Effector memory CD8-positive, alpha-beta T cell (primary cell): ENCODE measurements around the gene SAP30L.

Experiments used
- ATAC-seq: fragments of 150-1000 bp; cut with Tn5 transposase; replicated peaks from 2 replicates; pipeline ENCODE4 v1.10.0; 2021; ENCODE audit warnings: mild to moderate bottlenecking, moderate library complexity
- DNase-seq, 3 experiments: peaks; one replicate each; pipeline ENCODE4 v3.0.0; 2021
- H3K27ac Mint-ChIP-seq, 2 donors: one replicate each; pipeline ENCODE4 v1.8.0; 2022; ENCODE audit warnings: mild to moderate bottlenecking in 2 of 2, mixed read lengths in 2 of 2, moderate library complexity in 2 of 2
- H3K27me3 Mint-ChIP-seq, 2 donors: one replicate each; pipeline ENCODE4 v1.8.0; 2022; ENCODE audit warnings: mixed read lengths in 2 of 2
- H3K36me3 Mint-ChIP-seq: one replicate; pipeline ENCODE4 v1.8.0; 2022; ENCODE audit warnings: mild to moderate bottlenecking, moderate library complexity, mixed read lengths; ENCODE audit not compliant: insufficient read depth
- H3K4me1 Mint-ChIP-seq, 2 donors: one replicate each; pipeline ENCODE4 v1.8.0; 2022; ENCODE audit warnings: low read depth in 2 of 2, mixed read lengths in 2 of 2
- H3K4me3 Mint-ChIP-seq, 2 donors: one replicate each; pipeline ENCODE4 v1.8.0; 2022; ENCODE audit warnings: mild to moderate bottlenecking in 2 of 2, mixed read lengths in 2 of 2, moderate library complexity in 2 of 2
- H3K9me3 Mint-ChIP-seq, 2 donors: one replicate each; pipeline ENCODE4 v1.8.0; 2022; ENCODE audit warnings: mixed read lengths in 2 of 2

SAP30L gene

DNA sequence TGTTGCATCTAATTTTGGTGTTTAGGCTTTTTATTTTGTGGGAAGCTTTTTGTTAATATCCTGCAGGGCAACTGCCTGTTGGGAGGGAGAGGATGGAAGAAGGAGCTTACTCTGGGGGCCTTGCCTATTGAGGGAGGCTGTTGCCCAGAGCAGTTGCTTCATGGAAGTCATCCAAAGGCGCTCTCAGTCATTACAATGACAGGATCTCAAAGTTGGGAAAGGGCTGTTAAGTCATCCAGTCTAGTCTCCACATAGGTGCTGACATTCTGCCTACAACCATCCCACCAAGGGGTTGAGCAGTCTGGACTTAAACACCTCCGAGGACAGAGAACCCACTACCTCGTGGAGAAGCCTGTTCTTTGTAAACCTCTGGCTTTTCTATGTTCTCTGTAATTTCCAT, 13.2 kb downstream of the SAP30L start:
- ATAC-seq: no peak
- H3K36me3 Mint-ChIP-seq: peaks cover 41% of the 10 kb centered on the region
- H3K9me3 Mint-ChIP-seq: no peaks in the 10 kb centered on the region

DNA sequence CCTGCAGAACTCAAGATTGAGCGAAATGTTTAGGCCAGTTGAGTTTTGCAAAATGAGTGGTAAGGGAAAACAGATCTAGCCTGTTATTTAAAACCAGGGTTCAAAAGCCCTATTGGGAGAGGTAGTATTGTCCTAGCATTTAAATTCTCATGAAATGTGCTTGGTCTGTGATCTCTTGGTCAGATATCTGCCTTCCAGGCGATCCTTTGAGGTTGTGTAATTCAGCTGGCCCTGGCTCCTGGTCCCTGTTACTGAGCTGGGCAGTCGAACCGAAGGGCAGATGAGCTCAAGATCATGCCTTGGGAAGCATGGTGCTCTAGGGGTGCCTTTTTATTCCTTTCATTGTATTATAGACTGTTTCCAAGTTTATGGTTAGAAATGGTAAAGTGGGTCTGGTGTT, 14.4 kb downstream of the SAP30L start:
- H3K9me3 Mint-ChIP-seq: no peaks in the 10 kb centered on the region
- H3K36me3 Mint-ChIP-seq: peaks cover 30% of the 10 kb centered on the region
- no peaks in the 10 kb centered on the region for H3K4me1 Mint-ChIP-seq
- no peaks in the 10 kb centered on the region for H3K27me3 Mint-ChIP-seq
- H3K27ac Mint-ChIP-seq: no peak overlapping the region
- no peak overlapping the region for H3K4me3 Mint-ChIP-seq
- DNase-seq (no peak), ATAC-seq (no peak)

More for the DNA sequence above, 13.2 kb downstream of the SAP30L start:
- Mint-ChIP-seq H3K27ac (no peak overlapping the region), H3K4me3 (no peak overlapping the region), H3K27me3 (no peaks in the 10 kb centered on the region), H3K4me1 (no peaks in the 10 kb centered on the region)
- no peak for DNase-seq

DNA sequence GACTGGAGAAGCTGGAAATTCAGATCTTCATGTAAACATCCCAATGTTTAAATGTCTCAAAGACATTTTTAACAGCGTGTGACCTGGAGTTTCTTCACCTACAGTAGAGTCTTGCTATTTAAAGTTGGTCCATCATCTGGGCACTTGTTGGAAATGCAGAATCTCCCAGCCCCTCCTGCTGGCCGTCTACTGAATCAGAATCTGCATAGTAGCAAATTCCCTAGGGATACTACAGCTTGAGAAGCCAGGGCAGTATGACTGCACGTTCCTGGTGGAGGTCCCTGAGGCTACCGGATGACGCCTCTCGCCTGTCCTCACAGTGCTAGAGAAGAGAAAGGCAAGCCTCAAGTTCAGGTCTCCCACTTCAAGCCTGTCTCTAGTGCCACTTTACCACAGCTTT, 15.7 kb downstream of the SAP30L start:
- Mint-ChIP-seq H3K4me1 (no peaks in the 10 kb centered on the region), H3K4me3 (no peak overlapping the region), H3K27ac (no peak overlapping the region), H3K9me3 (no peaks in the 10 kb centered on the region), H3K36me3 (peaks cover 18% of the 10 kb centered on the region), H3K27me3 (no peaks in the 10 kb centered on the region)
- ATAC-seq: no peak
- no peak for DNase-seq

GRCh38 chr5:154464438-154464837, 18.6 kb downstream of the SAP30L start:
- no peak for ATAC-seq
- Mint-ChIP-seq H3K4me1 (peaks cover 0 to 1% of the 10 kb centered on the region in 2 donors), H3K27me3 (peaks cover 14 to 25% of the 10 kb centered on the region in 2 donors), H3K9me3 (no peaks in the 10 kb centered on the region), H3K27ac (no peak overlapping the region), H3K36me3 (peaks cover 7% of the 10 kb centered on the region), H3K4me3 (no peak overlapping the region)
- no peak for DNase-seq

- Mint-ChIP-seq H3K27ac (no peak overlapping the region), H3K4me3 (no peak overlapping the region), H3K4me1 (peaks cover 0 to 1% of the 10 kb centered on the region in 2 donors), H3K36me3 (peaks cover 7% of the 10 kb centered on the region), H3K9me3 (no peaks in the 10 kb centered on the region), H3K27me3 (peaks cover 18 to 32% of the 10 kb centered on the region in 2 donors)
- DNase-seq (no peak), ATAC-seq (no peak)
Measured at GRCh38 chr5:154465169-154465568, 19.4 kb downstream of the SAP30L start.

- H3K4me3 Mint-ChIP-seq: no peak overlapping the region
- no peak for DNase-seq
- H3K4me1 Mint-ChIP-seq: peaks cover 1 to 7% of the 10 kb centered on the region in 2 donors
Measured at GRCh38 chr5:154466147-154466546, 20.4 kb downstream of the SAP30L start.

GRCh38 chr5:154466671-154467070, 20.9 kb downstream of the SAP30L start:
- ATAC-seq: no peak
- peaks cover 7% of the 10 kb centered on the region for H3K36me3 Mint-ChIP-seq

More at GRCh38 chr5:154466147-154466546, 20.4 kb downstream of the SAP30L start:
- H3K9me3 Mint-ChIP-seq: no peaks in the 10 kb centered on the region
- H3K36me3 Mint-ChIP-seq: peaks cover 7% of the 10 kb centered on the region
- H3K27me3 Mint-ChIP-seq: peaks cover 28 to 42% of the 10 kb centered on the region in 2 donors
- H3K27ac Mint-ChIP-seq: no peak overlapping the region
- ATAC-seq: no peak

GRCh38 chr5:154467655-154468354, 22.0 kb downstream of the SAP30L start:
- Mint-ChIP-seq H3K36me3 (peaks cover 2% of the 10 kb centered on the region), H3K27ac (no peak overlapping the region), H3K9me3 (no peaks in the 10 kb centered on the region), H3K4me1 (peaks cover 3 to 7% of the 10 kb centered on the region in 2 donors), H3K27me3 (peaks cover 41 to 57% of the 10 kb centered on the region in 2 donors), H3K4me3 (no peak overlapping the region)
- peak; percentile 95 for ATAC-seq
- peak; percentile 65 to 73 (median 67) for DNase-seq

More at GRCh38 chr5:154466671-154467070, 20.9 kb downstream of the SAP30L start:
- H3K4me1 Mint-ChIP-seq: peaks cover 1 to 7% of the 10 kb centered on the region in 2 donors
- no peak overlapping the region for H3K4me3 Mint-ChIP-seq
- H3K9me3 Mint-ChIP-seq: no peaks in the 10 kb centered on the region
- DNase-seq: no peak
- no peak overlapping the region for H3K27ac Mint-ChIP-seq
- peaks cover 33 to 47% of the 10 kb centered on the region in 2 donors for H3K27me3 Mint-ChIP-seq

GRCh38 chr5:154470137-154470536, 24.3 kb downstream of the SAP30L start:
- no peak for ATAC-seq
- peaks cover 2% of the 10 kb centered on the region for H3K36me3 Mint-ChIP-seq

GRCh38 chr5:154470947-154471870, 25.4 kb downstream of the SAP30L start:
- H3K27me3 Mint-ChIP-seq: peaks cover 74 to 91% of the 10 kb centered on the region in 2 donors
- peaks cover 5% of the 10 kb centered on the region for H3K36me3 Mint-ChIP-seq
- no peaks in the 10 kb centered on the region for H3K9me3 Mint-ChIP-seq
- H3K27ac Mint-ChIP-seq: no peak overlapping the region
- peaks cover 29 to 34% of the 10 kb centered on the region in 2 donors for H3K4me1 Mint-ChIP-seq
- no peak for DNase-seq
- no peak overlapping the region for H3K4me3 Mint-ChIP-seq
- ATAC-seq: no peak

More at GRCh38 chr5:154470137-154470536, 24.3 kb downstream of the SAP30L start:
- no peak for DNase-seq
- Mint-ChIP-seq H3K27me3 (peaks cover 64 to 80% of the 10 kb centered on the region in 2 donors), H3K9me3 (no peaks in the 10 kb centered on the region), H3K4me1 (peaks cover 22 to 25% of the 10 kb centered on the region in 2 donors), H3K4me3 (no peak overlapping the region), H3K27ac (no peak overlapping the region)

DNA sequence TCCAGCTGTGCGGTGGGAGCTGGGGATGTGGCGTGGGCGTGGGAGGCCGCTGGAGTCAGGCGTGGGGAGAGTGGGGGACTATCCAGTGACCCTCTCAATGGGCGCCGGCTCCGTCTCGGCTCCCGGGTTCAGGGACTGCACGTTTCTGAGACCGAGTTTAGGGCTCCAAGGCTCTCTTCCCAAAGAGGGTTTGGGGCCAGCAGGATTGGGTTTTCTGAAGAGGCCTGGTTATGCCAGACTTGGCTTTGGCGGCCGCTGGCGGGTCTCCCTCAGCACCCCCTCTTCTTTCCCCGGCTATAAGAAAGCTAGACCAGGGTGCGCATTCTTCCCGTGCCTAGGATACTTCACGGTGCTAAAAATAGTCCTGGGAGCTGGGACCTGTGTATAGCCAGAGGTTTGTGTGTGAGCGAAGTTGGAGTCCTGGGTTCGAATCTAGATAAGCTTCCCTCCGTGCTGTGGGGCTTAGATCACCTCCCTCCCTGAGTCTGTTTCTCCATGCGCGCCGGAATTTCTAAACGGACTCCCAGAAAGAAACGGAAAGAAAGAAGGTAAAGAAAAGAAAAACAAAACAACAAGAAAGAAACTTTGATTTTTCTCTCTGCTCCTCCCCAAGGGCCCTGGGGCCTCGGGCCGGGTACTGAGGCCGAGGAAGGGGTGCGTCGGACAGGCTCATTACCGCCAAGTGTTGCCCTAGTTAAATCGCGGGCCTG, 27.2 kb downstream of the SAP30L start:
- no peak for DNase-seq

GRCh38 chr5:154473581-154474283, 27.9 kb downstream of the SAP30L start:
- Mint-ChIP-seq H3K27ac (no peak overlapping the region), H3K9me3 (no peaks in the 10 kb centered on the region), H3K36me3 (peaks cover 8% of the 10 kb centered on the region), H3K27me3 (peaks cover 82 to 94% of the 10 kb centered on the region in 2 donors), H3K4me1 (peaks cover 35 to 44% of the 10 kb centered on the region in 2 donors), H3K4me3 (peak overlapping the region; percentile 60 to 69)
- ATAC-seq (peak; percentile 3), DNase-seq (no peak)

More for the DNA sequence above, 27.2 kb downstream of the SAP30L start:
- peak; percentile 66 for ATAC-seq
- H3K4me1 Mint-ChIP-seq: peaks cover 35 to 45% of the 10 kb centered on the region in 2 donors
- H3K36me3 Mint-ChIP-seq: peaks cover 8% of the 10 kb centered on the region
- no peaks in the 10 kb centered on the region for H3K9me3 Mint-ChIP-seq
- no peak overlapping the region for H3K27ac Mint-ChIP-seq
- peaks cover 88 to 98% of the 10 kb centered on the region in 2 donors for H3K27me3 Mint-ChIP-seq
- H3K4me3 Mint-ChIP-seq: peak overlapping the region; percentile 56 to 69
